RWPE2 (cell line): ENCODE results near the gene KIF19.
A peak's percentile ranks its signal among the peaks of the same experiment; 100 is the strongest.

Source experiments
- ATAC-seq: fragments of 200-7000 bp; cut with Tn5 transposase; 3 replicates; pipeline ENCODE4 v1.9.1; 2021; ENCODE audit warnings: low read depth
- DNase-seq: peaks from one replicate; pipeline ENCODE4 v3.0.0-alpha.2; 2020; ENCODE audit warnings: low spot score
- H3K27ac ChIP-seq: fragments of 450-650 bp; 2 replicates; pipeline ENCODE4 v1.5.1; 2017; ENCODE audit warnings: mild to moderate bottlenecking; ENCODE audit not compliant: poor library complexity, severe bottlenecking
- H3K27me3 ChIP-seq: fragments of 250-450 bp; sonication (Bioruptor Pico); 2 replicates; pipeline ENCODE4 v1.5.1; 2021; ENCODE audit warnings: mild to moderate bottlenecking, moderate library complexity; ENCODE audit not compliant: insufficient read depth, poor library complexity, severe bottlenecking
- H3K36me3 ChIP-seq: fragments of 250-450 bp; sonication (Bioruptor Pico); 2 replicates; pipeline ENCODE4 v1.5.1; 2020; ENCODE audit warnings: low read depth, mild to moderate bottlenecking, moderate library complexity
- H3K4me1 ChIP-seq: fragments of 250-450 bp; sonication (Bioruptor Pico); 2 replicates; pipeline ENCODE4 v1.5.1; 2021; ENCODE audit warnings: mild to moderate bottlenecking, moderate library complexity; ENCODE audit not compliant: insufficient read depth, poor library complexity, severe bottlenecking
- H3K4me3 ChIP-seq: fragments of 250-450 bp; sonication (Bioruptor Pico); 2 replicates; pipeline ENCODE4 v1.5.1; 2021; ENCODE audit warnings: mild to moderate bottlenecking, moderate library complexity; ENCODE audit not compliant: severe bottlenecking
- H3K9me3 ChIP-seq: fragments of 250-450 bp; sonication (Bioruptor Pico); 2 replicates; pipeline ENCODE4 v1.5.1; 2021; ENCODE audit warnings: mild to moderate bottlenecking, moderate library complexity; ENCODE audit not compliant: severe bottlenecking
- CTCF ChIP-seq: fragments of 450-650 bp; IDR thresholded peaks from one replicate; pipeline ENCODE4 v1.5.1; 2017; ENCODE audit warnings: mild to moderate bottlenecking, moderate library complexity; ENCODE audit not compliant: poor library complexity, severe bottlenecking

Gene KIF19

GRCh38 chr17:74392848-74393247, 66.8 kb downstream of the KIF19 start:
- Histone ChIP-seq H3K27ac (no peak overlapping the region), H3K4me1 (no peaks in the 10 kb centered on the region), H3K4me3 (no peak overlapping the region), H3K27me3 (no peaks in the 10 kb centered on the region), H3K9me3 (no peaks in the 10 kb centered on the region), H3K36me3 (no peaks in the 10 kb centered on the region)
- ATAC-seq, result no peak
- TF ChIP-seq CTCF, result no peak
- no peak for DNase-seq

- no peaks in the 10 kb centered on the region for H3K27me3 ChIP-seq
- H3K27ac ChIP-seq, result no peak overlapping the region
- no peak for TF ChIP-seq CTCF
- ATAC-seq, result no peak; the same call in 2 of the 3 replicates
- H3K9me3 ChIP-seq, result no peaks in the 10 kb centered on the region
- no peaks in the 10 kb centered on the region for H3K4me1 ChIP-seq
- H3K4me3 ChIP-seq, result no peak overlapping the region
- H3K36me3 ChIP-seq, result no peaks in the 10 kb centered on the region
- DNase-seq, result no peak
Observed at GRCh38 chr17:74393346-74393942, 67.4 kb downstream of the KIF19 start.

- no peaks in the 10 kb centered on the region for H3K9me3 ChIP-seq
- H3K4me1 ChIP-seq, result no peaks in the 10 kb centered on the region
- no peaks in the 10 kb centered on the region for H3K27me3 ChIP-seq
- ATAC-seq (no peak), DNase-seq (no peak)
- TF ChIP-seq CTCF, result no peak
- no peaks in the 10 kb centered on the region for H3K36me3 ChIP-seq
- no peak overlapping the region for H3K4me3 ChIP-seq
- H3K27ac ChIP-seq, result no peak overlapping the region
Observed at GRCh38 chr17:74394275-74394950, 68.4 kb downstream of the KIF19 start.

- Histone ChIP-seq H3K4me1 (no peaks in the 10 kb centered on the region), H3K36me3 (no peaks in the 10 kb centered on the region), H3K27ac (no peak overlapping the region), H3K4me3 (no peak overlapping the region), H3K27me3 (no peaks in the 10 kb centered on the region), H3K9me3 (no peaks in the 10 kb centered on the region)
- DNase-seq (no peak), ATAC-seq (peak; percentile 53; the same call in 2 of the 3 replicates)
- no peak for TF ChIP-seq CTCF
Observed at GRCh38 chr17:74394977-74395376, 69.0 kb downstream of the KIF19 start.

- H3K27me3 ChIP-seq, result no peaks in the 10 kb centered on the region
- DNase-seq (no peak), ATAC-seq (no peak)
- no peak overlapping the region for H3K27ac ChIP-seq
- no peak overlapping the region for H3K4me3 ChIP-seq
- H3K36me3 ChIP-seq, result no peaks in the 10 kb centered on the region
- no peaks in the 10 kb centered on the region for H3K4me1 ChIP-seq
- no peak for TF ChIP-seq CTCF
- H3K9me3 ChIP-seq, result no peaks in the 10 kb centered on the region
Observed at GRCh38 chr17:74396567-74396966, 70.5 kb downstream of the KIF19 start.
